Fibroblast of gingiva (primary cell): ENCODE results near the gene CBLL2.
"Not testable (repeated sequence)": the region's sequence is repeated elsewhere in the genome, so short reads cannot be mapped to it uniquely, and the experiment has no call there.

Source experiments
- DNase-seq: peaks from one replicate; pipeline ENCODE4 v3.0.0-alpha.2; 2011; ENCODE audit warnings: low read depth

The CBLL2 gene

GRCh38 chrX:22272613-22273012 lies at the start of gene CBLL2:
Gene CBLL2, plus strand, starts transcription at chrX:22272913. Its CDS starts 79 bp downstream, at chrX:22272992.
- DNase-seq: no peak

- no peak for DNase-seq
Measured at GRCh38 chrX:22234380-22234779, 38.3 kb upstream of the CBLL2 start.

- DNase-seq: peak; percentile 21
Measured at GRCh38 chrX:22237479-22237878, 35.2 kb upstream of the CBLL2 start.

- DNase-seq: no peak
Measured at GRCh38 chrX:22246620-22247019, 26.1 kb upstream of the CBLL2 start.

GRCh38 chrX:22247169-22247568 lies 25.5 kb upstream of the CBLL2 start:
- DNase-seq: peak; percentile 2

- no peak for DNase-seq
Measured at GRCh38 chrX:22248401-22248800, 24.3 kb upstream of the CBLL2 start.

GRCh38 chrX:22249371-22249770 lies 23.3 kb upstream of the CBLL2 start:
- no peak for DNase-seq

- no peak for DNase-seq
Measured at GRCh38 chrX:22268706-22269105, 4.0 kb upstream of the CBLL2 start.

GRCh38 chrX:22273714-22274317 lies 1.1 kb downstream of the CBLL2 start:
- DNase-seq: no peak

- no peak for DNase-seq
Measured at GRCh38 chrX:22276781-22277180, 4.1 kb downstream of the CBLL2 start.

- no peak for DNase-seq
Measured at GRCh38 chrX:22278375-22278774, 5.7 kb downstream of the CBLL2 start.

- DNase-seq: not testable (repeated sequence)
Measured at GRCh38 chrX:22289209-22289608, 16.5 kb downstream of the CBLL2 start.

- peak; percentile 37 for DNase-seq
Measured at GRCh38 chrX:22296871-22297270, 24.2 kb downstream of the CBLL2 start.

GRCh38 chrX:22300130-22300529 lies 27.4 kb downstream of the CBLL2 start:
- DNase-seq: peak; percentile 34

- no peak for DNase-seq
Measured at GRCh38 chrX:22310779-22311178, 38.1 kb downstream of the CBLL2 start.

- DNase-seq: no peak
Measured at GRCh38 chrX:22313766-22314165, 41.1 kb downstream of the CBLL2 start.

GRCh38 chrX:22314211-22314610 lies 41.5 kb downstream of the CBLL2 start:
- no peak for DNase-seq

GRCh38 chrX:22314692-22315091 lies 42.0 kb downstream of the CBLL2 start:
- no peak for DNase-seq

- no peak for DNase-seq
Measured at GRCh38 chrX:22315151-22315550, 42.4 kb downstream of the CBLL2 start.

- DNase-seq: no peak
Measured at GRCh38 chrX:22320236-22320873, 47.6 kb downstream of the CBLL2 start.

- DNase-seq: peak; percentile 45
Measured at GRCh38 chrX:22323541-22323940, 50.8 kb downstream of the CBLL2 start.
